CD4-positive, alpha-beta T cell treated with Interleukin-2 at 100 ng/mL for 4 hours (primary cell): ENCODE measurements around the gene SMG6.

Experiments used
- DNase-seq: peaks from one replicate; pipeline ENCODE4 v3.0.0-alpha.2; 2020; ENCODE audit warnings: low spot score

The SMG6 gene

GRCh38 chr17:2105663-2106062 is 197.9 kb downstream of the SMG6 start:
- DNase-seq, result no peak

- no peak for DNase-seq
Measured at GRCh38 chr17:2102931-2103809, 200.4 kb downstream of the SMG6 start.

GRCh38 chr17:2101448-2102257 is 201.9 kb downstream of the SMG6 start:
- DNase-seq, result peak; percentile 61

GRCh38 chr17:2095536-2095910 is 208.1 kb downstream of the SMG6 start:
- no peak for DNase-seq

- no peak for DNase-seq
Measured at GRCh38 chr17:2094891-2095535, 208.6 kb downstream of the SMG6 start.

GRCh38 chr17:2093349-2093748 is 210.2 kb downstream of the SMG6 start:
- no peak for DNase-seq

GRCh38 chr17:2092253-2092652 is 211.3 kb downstream of the SMG6 start:
- DNase-seq, result no peak

GRCh38 chr17:2090804-2091534 is 212.6 kb downstream of the SMG6 start:
- DNase-seq, result no peak

- DNase-seq, result no peak
Measured at GRCh38 chr17:2090210-2090641, 213.4 kb downstream of the SMG6 start.

GRCh38 chr17:2089021-2089422 is 214.6 kb downstream of the SMG6 start:
- DNase-seq, result no peak

GRCh38 chr17:2087597-2088211 is 215.9 kb downstream of the SMG6 start:
- peak; percentile 50 for DNase-seq

GRCh38 chr17:2086306-2086705 is 217.3 kb downstream of the SMG6 start:
- no peak for DNase-seq

- no peak for DNase-seq
Measured at GRCh38 chr17:2085648-2085949, 218.0 kb downstream of the SMG6 start.

- DNase-seq, result no peak
Measured at GRCh38 chr17:2084766-2085647, 218.6 kb downstream of the SMG6 start.

- no peak for DNase-seq
Measured at GRCh38 chr17:2084036-2084765, 219.4 kb downstream of the SMG6 start.

- DNase-seq, result no peak
Measured at GRCh38 chr17:2083613-2084035, 220.0 kb downstream of the SMG6 start.

- DNase-seq, result no peak
Measured at GRCh38 chr17:2082003-2082781, 221.4 kb downstream of the SMG6 start.

GRCh38 chr17:2081564-2081963 is 222.0 kb downstream of the SMG6 start:
- no peak for DNase-seq

GRCh38 chr17:2077040-2077439 is 226.5 kb downstream of the SMG6 start:
- DNase-seq, result no peak
